Measurements from ENCODE around the gene SRGAP1. TPM values are rescaled to one million over a fixed set of nuclear protein-coding genes. Genes with fewer than 3 reads are reported as not detected.

The SRGAP1 gene
- total RNA-seq, 1 donor from 2014 or later: 14.8 TPM

- Mint-ChIP-seq H3K27me3 (ENCODE audit: low read depth) (no peaks in the 10 kb centered on the region), H3K27ac (ENCODE audit: unreplicated experiment) (no peak overlapping the region), H3K4me1 (peaks cover 10% of the 10 kb centered on the region), H3K4me3 (no peak overlapping the region), H3K36me3 (ENCODE audit: low read depth) (peaks cover 7% of the 10 kb centered on the region), H3K9me3 (no peaks in the 10 kb centered on the region)
- TF ChIP-seq, protein P1, sequence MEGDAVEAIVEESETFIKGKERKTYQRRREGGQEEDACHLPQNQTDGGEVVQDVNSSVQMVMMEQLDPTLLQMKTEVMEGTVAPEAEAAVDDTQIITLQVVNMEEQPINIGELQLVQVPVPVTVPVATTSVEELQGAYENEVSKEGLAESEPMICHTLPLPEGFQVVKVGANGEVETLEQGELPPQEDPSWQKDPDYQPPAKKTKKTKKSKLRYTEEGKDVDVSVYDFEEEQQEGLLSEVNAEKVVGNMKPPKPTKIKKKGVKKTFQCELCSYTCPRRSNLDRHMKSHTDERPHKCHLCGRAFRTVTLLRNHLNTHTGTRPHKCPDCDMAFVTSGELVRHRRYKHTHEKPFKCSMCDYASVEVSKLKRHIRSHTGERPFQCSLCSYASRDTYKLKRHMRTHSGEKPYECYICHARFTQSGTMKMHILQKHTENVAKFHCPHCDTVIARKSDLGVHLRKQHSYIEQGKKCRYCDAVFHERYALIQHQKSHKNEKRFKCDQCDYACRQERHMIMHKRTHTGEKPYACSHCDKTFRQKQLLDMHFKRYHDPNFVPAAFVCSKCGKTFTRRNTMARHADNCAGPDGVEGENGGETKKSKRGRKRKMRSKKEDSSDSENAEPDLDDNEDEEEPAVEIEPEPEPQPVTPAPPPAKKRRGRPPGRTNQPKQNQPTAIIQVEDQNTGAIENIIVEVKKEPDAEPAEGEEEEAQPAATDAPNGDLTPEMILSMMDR (conservative IDR thresholded peaks at IDR 0.05): no peak
- no peak for DNase-seq (ENCODE audit: low read depth, low spot score)
Observed at GRCh38 chr12:64085154-64085553, 240.7 kb downstream of the SRGAP1 start.

DNA sequence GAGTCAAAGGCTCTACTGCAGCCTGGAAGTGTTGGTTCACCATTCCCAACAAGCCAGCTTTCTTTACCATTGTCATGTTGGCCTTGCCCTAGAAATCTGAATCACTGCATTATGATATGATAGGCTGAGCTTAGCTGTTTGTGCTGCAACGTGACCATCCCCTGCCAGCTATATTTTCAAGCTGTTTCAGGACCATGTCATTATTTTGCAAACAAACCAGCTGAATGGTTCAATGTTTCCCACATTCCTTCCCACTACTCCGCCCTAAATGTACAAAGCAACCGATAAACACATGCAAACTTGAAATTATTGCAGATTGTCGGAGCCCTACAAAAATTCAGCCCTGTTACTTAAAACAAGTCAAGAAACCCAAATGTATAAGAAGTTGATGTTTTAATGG, 241.5 kb downstream of the SRGAP1 start:
- Mint-ChIP-seq H3K9me3 (no peaks in the 10 kb centered on the region), H3K36me3 (ENCODE audit: low read depth) (peaks cover 7% of the 10 kb centered on the region), H3K4me3 (no peak overlapping the region), H3K27ac (ENCODE audit: unreplicated experiment) (no peak overlapping the region), H3K4me1 (peaks cover 13% of the 10 kb centered on the region), H3K27me3 (ENCODE audit: low read depth) (no peaks in the 10 kb centered on the region)
- DNase-seq (ENCODE audit: low read depth, low spot score): no peak
- TF ChIP-seq, protein P1 (conservative IDR thresholded peaks at IDR 0.05): no peak

DNA sequence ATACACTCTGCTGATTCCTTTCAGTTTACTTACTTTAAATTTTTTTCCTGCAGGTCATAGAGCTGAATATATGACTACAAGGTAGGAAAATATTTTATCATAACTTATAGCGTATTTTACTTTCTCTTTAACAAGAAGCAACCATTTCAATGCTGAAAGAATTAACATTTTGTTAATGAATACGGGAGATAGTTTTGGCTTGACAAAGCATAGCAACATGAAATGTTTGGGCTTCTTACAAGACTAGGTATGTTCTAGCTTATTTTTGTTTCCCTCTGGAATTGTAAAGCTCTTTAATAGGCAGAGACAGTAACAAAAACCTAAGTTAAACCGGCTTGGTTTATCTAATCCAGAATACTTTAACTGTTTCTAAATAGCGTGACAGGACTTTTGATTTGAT, 242.4 kb downstream of the SRGAP1 start:
- H3K9me3 Mint-ChIP-seq: no peaks in the 10 kb centered on the region
- H3K4me3 Mint-ChIP-seq: no peak overlapping the region
- H3K27me3 Mint-ChIP-seq (ENCODE audit: low read depth): no peaks in the 10 kb centered on the region
- TF ChIP-seq, protein P1 (conservative IDR thresholded peaks at IDR 0.05): no peak
- no peak for DNase-seq (ENCODE audit: low read depth, low spot score)
- H3K27ac Mint-ChIP-seq (ENCODE audit: unreplicated experiment): no peak overlapping the region
- H3K36me3 Mint-ChIP-seq (ENCODE audit: low read depth): peaks cover 7% of the 10 kb centered on the region
- peaks cover 17% of the 10 kb centered on the region for H3K4me1 Mint-ChIP-seq

DNA sequence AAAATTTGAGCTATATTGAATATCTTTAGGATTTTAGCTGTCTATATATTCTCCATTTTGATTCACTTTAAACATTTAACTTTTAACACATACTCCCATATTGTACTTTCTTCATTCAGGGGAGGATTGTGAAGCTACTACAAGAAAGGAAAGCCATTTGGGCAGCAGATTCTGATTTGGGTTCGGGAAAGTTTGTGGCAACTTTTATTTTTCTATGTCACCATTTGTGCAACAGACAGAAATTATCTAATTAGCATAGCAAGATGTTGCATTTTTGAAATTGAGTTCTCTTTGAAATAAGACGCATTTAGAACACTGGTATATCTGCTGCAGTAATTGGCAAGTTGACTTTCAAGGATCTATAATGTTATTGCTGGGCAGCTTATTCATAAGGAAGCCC, 243.3 kb downstream of the SRGAP1 start:
- Mint-ChIP-seq H3K4me1 (peaks cover 17% of the 10 kb centered on the region), H3K9me3 (no peaks in the 10 kb centered on the region), H3K36me3 (ENCODE audit: low read depth) (peaks cover 7% of the 10 kb centered on the region), H3K27me3 (ENCODE audit: low read depth) (no peaks in the 10 kb centered on the region), H3K27ac (ENCODE audit: unreplicated experiment) (no peak overlapping the region), H3K4me3 (no peak overlapping the region)
- no peak for DNase-seq (ENCODE audit: low read depth, low spot score)
- TF ChIP-seq, protein P1 (conservative IDR thresholded peaks at IDR 0.05): no peak

DNA sequence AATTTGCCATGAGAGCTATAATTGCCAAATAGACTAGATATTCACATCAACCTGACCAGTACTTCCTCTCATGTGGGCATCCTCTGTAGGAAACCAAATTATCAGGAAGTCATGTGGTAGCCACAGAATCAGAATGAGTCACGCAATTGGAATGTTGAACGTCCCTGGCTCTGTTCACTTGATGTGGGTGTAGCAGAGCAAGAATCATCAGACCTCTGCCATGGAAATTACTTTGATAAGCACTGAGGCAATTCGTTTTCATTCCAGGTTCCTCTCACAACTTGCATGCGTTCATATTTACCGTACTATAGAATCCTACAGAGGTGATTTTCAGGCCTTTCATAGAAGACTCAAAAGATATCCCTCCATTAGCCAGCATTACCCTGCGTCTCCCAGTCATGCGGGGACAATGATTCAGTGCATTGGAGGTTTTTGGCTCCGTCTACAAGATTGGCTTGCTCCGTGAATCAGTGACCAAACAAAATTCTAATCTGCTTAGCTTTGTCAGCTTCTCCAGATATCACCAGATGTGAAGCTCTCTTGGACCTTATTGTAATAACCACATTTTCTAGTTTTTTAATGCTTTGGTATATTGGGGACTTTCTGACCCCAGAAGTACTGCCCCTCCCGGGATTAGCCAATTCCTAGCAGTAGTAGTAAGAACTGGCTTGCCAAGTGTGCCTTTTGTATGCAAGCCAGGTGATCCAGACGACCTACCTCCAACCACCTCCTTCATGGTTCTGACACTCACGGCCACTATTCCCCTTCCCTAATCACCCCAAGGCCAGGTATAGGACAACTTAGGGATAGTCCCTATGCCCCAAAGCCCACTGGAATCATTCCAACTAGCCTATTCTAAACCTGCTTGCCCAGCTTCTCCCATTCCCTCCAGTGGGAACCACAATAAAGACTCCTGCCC, 244.2 kb downstream of the SRGAP1 start:
- Mint-ChIP-seq H3K4me3 (no peak overlapping the region), H3K27ac (ENCODE audit: unreplicated experiment) (no peak overlapping the region), H3K9me3 (no peaks in the 10 kb centered on the region)

More for the DNA sequence above, 244.2 kb downstream of the SRGAP1 start:
- H3K36me3 Mint-ChIP-seq (ENCODE audit: low read depth): peaks cover 7% of the 10 kb centered on the region
- H3K4me1 Mint-ChIP-seq: peaks cover 15% of the 10 kb centered on the region
- TF ChIP-seq, protein P1 (conservative IDR thresholded peaks at IDR 0.05): no peak
- H3K27me3 Mint-ChIP-seq (ENCODE audit: low read depth): no peaks in the 10 kb centered on the region
- DNase-seq (ENCODE audit: low read depth, low spot score): no peak
